ENCODE results near the gene KIAA1755.

The KIAA1755 gene

DNA sequence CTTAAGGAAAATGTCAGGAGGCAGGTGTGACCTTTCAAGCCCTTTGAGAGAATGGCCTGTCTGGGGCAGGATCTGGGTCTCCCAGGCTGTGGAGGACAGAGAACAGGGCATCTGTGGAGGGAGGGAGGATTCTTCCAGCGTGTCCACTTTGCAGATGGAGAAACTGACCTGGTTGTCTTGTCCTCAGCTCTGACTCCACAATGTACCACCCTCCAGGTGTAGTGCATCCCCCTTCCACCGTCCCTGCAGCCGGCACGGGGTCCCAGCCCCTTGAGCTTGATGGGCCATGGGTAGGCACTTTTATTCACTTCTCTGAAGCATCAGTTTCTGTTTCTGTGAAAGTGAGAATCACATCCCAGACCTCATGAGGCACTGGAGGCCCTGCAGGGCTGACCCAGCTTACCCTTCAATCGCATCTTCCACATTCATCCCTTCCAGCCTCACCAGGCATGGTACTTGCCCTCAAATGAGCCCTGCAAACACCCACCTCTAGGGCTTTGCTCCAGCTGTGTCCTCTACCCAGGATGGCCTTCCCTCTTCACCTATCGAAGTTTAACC, 90.8 kb downstream of the KIAA1755 start:
- no peak for DNase-seq (ENCODE audit: extremely low read depth in 1 of 2, low read depth in 1 of 2)

DNA sequence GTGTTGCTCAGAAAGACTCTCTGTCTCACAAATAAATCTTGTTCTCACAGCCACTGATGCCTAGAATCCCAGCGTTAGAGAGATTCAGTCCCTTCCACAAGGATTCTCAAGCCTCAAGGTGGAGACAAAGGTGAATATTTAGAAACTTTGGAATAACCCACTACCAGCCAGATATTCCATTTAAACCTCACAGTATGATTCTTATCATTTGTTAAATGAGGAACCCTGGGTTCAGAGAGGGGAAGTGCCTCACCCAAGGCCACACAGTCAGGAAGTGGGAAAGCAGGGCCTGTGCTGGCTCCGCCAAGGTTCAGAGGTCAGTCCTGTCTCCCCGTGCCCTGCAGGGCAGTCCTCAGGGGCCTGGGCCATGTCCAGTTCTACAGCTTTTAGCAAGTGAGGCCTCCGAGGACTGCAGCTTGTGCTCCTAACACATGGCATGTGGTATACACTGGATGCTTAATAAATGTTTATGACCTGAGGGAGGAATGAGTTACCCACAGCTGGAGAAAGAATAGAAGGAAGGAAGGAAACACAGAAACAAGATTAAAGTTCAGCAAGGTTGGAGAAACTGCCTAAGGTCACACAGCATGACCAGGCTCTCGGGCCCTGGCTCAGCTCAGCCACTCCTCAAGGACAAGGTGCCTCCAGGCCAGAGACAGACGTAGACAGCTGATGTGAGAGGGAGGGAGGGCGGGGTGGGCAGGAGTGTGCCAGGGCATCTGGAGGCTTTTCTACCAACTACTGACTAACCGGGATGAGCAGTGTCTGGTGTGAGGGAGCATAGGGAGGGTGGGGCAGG, 91.5 kb downstream of the KIAA1755 start:
- no peak for DNase-seq (ENCODE audit: extremely low read depth in 1 of 2, low read depth in 1 of 2)

DNA sequence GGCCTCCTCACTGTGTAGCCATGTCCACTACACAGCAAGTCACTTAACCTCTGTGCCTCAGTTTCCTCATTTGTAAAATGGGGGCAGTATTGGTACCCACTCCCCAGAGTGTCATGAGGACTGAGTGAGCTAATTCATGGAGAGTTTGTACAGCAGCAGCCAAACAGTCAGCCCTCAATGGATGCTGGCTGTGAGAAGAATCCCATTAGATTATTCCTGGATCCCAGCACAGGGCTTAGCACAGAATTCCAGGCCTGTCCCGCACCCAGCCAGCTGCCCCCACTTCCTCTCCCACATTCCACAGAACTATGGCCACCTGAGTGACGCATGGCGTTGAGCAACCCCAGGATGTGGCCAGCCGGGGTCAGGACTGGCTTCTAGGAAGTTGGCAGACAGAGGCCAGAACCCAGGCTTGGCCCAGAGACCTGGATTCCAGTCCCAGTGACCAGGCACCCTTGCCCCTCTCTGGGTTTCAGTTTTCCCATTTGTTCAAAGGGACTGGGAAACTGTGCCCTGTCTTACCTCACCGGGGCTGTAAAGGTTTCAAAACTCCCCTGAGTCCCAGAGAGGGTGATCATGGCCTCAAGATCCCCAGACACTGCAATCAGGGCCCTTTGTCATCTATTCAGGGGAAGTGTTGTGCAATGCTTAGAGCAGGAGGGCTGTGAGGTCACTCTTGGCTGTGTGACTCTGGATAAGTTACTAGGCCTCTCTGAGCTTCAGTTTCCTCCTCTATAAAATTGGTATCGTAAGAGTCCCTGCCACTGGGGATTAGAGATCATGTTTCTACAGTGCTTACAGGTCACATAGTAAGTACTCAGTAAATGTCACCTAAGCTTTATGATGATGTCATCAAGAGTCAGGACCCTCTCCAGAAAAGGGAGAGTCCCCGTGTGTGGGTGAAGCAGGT, 92.4 kb downstream of the KIAA1755 start:
- DNase-seq (ENCODE audit: extremely low read depth in 1 of 2, low read depth in 1 of 2) = peak in 1 of 2 donors; percentile 3

DNA sequence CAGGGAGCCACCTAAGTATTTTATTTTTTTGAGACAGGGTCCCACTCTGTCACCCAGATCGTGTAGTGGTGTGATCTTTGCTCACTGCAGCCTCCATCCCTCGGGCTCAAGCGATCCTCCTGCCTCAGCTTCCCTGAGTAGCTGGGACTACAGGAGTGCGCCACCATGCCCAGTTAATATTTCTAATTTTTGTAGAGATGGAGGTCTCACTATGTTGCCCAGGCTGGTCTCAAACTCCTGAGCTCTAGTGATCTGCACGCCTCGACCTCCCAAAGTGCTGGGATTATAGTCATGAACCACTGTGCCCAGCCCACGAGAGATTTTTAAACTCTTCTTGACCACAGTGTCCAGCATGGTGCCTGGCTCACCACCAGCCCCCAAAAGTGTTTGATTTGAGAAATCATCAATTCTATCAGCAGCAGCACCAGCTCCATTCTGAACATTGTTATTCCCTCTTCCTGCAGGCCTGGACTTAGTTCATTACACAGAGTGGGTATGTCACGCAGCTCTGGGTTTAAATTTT, 93.1 kb downstream of the KIAA1755 start:
- DNase-seq (ENCODE audit: extremely low read depth in 1 of 2, low read depth in 1 of 2) = no peak

DNA sequence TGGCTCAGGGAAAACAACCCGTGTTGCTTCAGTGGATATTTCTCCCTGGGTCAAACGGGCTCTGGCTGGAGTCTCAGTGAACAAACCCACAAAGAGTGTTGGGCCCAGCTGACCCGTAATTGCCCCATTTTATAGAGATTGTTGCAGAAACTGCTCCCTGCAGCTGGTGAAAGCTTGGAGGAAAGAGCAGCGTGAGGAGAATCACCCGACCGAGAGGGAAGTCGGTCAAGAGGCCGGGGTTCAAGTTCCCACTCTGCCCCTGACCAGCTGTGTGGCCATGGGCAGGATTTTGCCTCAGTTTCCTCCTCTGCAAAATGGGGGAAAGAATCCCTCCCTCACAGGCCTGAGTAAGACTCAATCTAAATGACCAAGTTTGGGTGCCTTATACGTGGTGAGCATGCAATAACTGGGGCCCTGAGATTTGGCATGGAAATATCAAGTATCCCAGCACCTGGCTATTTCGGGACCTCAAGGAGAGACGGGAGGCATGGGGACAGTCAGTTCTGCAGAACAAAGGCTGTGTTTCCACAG, 93.8 kb downstream of the KIAA1755 start:
- no peak for DNase-seq (ENCODE audit: extremely low read depth in 1 of 2, low read depth in 1 of 2)

DNA sequence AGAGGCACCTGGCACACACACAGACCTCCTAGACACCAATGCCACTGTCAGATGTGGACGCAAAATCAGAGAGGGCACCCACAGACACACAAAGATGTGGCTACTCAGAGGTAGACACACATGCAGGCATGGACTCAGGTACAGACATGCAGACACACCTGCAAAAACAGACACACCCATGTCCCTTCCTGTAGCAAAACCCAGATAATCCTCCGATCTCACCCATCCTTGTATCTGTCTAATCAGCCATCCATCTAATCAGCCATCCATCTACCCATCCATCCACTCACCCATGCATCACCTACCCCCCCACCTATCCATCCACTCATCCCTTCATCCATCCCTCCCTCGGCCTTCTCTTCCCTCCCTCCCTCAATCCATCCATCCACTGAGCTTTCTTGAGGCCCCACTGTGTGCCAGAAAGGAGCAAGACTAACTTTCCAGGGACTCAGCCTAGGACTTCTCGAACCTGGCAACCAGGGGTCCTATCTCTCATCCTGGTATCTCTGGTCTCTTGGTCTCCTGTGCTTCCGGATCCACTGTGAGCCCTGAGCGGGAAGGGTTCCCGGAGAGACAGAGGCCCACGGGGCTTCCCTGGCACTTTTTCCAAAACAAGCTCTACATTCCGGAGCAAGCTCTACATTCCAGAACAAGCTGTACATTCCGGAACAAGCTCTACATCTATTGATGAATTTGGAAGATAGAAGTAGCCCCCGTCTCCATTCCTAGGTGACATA, 94.4 kb downstream of the KIAA1755 start:
- no peak for DNase-seq (ENCODE audit: extremely low read depth in 1 of 2, low read depth in 1 of 2)

DNA sequence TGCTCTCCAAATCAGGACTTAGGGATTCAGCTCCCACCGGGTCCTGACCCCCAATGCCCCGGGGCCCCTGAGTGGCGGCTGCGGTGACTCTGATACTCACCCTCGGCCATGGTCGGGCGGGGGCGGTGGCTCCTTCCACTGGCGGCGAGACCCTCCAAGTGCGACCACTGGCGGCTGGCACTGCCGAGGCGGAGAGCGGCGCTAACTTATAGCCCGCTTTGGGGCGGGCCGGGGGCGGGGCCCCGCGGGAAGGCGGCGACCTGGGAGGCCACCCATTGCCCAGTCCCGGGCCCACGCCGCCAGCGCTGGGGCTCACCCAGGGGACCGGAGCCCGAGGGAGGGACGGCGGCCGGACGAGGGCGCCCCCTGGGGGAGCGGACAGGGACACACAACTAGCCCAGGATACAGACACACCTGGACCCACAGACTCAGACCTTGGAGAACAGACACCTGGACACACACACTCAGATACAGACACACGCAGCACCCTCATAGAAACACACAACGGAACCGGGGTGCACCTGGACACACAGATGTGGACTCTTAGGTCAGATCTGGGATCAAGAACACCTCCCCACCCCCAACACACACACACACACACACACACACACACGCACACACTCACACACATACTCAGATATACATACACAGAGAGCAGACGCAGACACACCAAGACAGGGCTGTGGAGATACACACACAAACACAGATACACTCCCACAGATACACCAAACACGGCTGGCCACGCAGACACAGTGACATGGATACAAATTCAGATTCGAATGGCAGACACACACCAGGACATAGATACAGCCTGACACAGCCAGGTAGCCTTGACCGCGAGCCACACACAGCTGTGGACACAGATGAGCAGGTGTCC, 95.2 kb downstream of the KIAA1755 start, which contains the start of gene TGM2:
TSS of gene TGM2 (minus strand) at position 182 of the 877 bp plus-strand sequence. CDS start at position 110, 72 bp downstream.
- DNase-seq (ENCODE audit: extremely low read depth in 1 of 2, low read depth in 1 of 2) = peak; percentile 18 to 20

DNA sequence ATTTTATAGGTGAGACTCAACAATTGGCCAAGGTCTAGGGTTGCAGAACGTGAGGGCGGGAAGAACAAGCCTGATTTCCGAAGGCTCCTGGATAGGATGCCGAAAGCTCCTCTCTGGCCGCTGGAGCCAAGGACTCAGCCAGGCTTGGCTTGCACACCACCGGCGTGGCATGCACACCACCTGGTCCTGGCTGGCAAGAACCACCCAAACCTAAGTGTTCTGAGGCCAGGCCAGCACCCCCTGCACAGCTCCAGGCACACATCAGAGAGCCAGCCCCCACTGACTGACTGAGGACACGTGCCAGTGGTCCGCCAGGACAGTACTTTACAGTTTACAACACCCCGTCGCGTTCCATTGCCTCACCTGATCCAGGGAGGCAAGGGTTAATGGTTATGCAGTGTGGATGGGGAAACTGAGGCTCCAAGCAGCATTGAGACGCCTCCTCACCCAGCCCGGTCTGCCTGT, 95.9 kb downstream of the KIAA1755 start:
- no peak for DNase-seq (ENCODE audit: extremely low read depth in 1 of 2, low read depth in 1 of 2)

DNA sequence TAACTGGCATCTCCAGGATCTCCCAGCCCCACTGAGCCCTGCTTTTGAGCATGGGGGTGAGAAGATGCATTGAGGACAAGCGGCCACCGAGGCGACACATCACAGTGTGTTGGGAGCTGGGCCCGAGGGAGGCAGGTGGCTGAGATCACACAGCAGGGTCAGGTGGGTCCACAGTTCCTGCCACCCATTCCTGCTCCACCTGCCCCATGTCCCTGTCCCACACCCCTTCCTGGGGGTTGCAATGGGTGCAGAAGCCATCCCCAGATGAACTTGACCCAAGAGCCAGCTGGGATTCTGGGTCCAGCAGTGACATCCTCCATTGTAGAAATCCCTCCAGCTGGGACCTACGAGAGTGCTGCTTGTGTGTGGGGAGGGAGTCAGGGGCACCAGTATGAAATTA, 96.5 kb downstream of the KIAA1755 start:
- no peak for DNase-seq (ENCODE audit: extremely low read depth in 1 of 2, low read depth in 1 of 2)

DNA sequence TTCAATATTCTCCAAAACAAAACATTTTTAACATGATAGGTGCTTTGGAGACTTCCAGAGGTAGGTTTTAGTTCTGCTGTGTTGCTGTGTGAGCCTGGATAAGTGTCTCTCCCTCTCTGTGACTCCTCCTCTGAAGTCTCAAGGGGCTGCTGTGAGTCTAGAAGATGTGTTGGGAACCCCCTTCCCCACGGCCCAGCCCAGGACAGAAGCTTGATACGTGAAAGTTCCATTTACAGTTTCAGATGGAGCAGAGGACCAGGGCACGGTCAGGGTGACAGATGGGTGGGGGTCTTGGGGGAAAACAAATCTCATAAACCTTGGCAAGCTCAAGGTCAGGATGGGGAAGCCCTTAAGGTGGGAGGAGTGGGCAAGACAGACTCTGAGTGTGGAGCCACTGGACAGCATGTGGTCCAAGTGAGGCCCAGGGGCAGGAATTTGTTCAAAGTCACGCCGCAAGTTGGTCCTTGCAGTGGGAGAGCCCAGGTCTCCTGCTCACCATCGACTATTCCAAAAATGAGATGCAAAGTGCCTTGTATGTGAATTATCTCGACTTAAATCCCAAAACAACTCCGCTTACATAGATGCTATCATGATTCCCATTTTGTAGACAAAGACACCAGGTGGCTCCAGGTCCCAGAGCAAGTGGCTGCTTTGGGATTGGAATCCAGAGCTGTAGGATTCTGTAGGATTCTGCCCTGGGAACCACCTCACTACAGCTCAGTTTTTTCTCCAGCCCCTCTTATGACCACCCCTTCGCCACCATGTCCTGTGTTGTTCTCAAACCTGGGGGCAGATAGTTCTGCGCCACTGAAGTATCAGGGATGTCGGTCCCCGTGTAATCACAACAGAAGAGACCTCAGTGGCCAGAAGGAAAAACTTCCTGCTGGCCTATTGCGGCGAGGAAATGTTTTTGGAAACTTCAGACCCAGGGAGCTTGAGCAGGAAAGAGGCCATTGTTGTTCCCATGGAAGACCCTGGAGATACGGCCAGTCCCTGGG, 97.4 kb downstream of the KIAA1755 start:
- no peak for DNase-seq (ENCODE audit: extremely low read depth in 1 of 2, low read depth in 1 of 2)

DNA sequence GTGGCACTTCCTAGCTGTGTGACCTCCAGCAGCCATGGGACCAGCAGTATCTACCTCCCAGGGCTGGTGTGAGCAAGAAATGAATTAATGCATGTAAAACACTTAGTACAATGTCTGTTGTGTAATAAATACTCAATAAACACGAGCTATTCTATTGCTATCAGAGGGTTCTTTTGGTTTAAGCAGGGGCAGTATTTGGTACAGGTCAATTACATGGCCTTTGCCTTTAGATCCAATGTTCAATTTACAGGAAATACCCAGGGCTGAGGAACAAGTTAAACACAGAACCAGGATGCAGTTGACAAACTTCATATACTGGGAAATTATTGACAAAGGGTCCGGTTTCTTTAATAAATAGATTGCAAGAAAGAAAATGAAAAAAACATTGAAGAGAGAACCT, 98.4 kb downstream of the KIAA1755 start:
- no peak for DNase-seq (ENCODE audit: extremely low read depth in 1 of 2, low read depth in 1 of 2)

DNA sequence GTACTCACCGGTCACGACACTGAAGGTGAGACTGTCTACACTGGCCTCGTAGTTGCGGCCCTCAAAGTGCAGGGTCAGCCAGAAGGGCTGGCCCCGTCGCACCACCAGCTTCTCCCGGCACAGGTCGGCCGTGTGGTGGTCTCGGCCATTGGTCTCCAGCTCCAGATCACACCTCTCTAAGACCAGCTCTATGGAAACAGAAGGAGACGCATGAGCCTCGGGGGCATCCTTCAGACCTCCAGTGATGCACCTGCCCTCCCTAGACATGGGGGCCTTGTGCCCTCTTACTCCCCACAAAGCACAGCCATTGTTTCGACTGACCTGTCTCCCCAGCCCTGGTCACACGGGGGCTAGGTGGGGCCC, 99.1 kb downstream of the KIAA1755 start:
- no peak for DNase-seq (ENCODE audit: extremely low read depth in 1 of 2, low read depth in 1 of 2)

All from stimulated activated CD8-positive, alpha-beta memory T cell treated with anti-CD3 and anti-CD28 coated beads, Interleukin-7, amount 100 ng/mL, for 48 hours (primary cell).